PC-9 (cell line): ENCODE results near the gene SERPINF2. TPM values are rescaled to one million over a fixed set of nuclear protein-coding genes. Genes with fewer than 3 reads are reported as not detected.
"Not testable (repeated sequence)": the region's sequence is repeated elsewhere in the genome, so short reads cannot be mapped to it uniquely, and the experiment has no call there.

Experiments used
- BruUV-seq: library from RNA; stranded (reverse); fragments of 400-500 nt; replicated peaks from 2 replicates; lab custom pipeline; 2021; lab: Mats Ljungman, UMichigan
- CTCF ChIA-PET: fragments of 300-600 bp; sonication (Branson Sonifier 250); formaldehyde crosslinking; loops from one replicate; lab custom pipeline; 2022; ENCODE audit warnings: antibody characterized with exemption; lab: Charles Lee
- POLR2A ChIA-PET: fragments of 300-600 bp; sonication (Branson Sonifier 250); formaldehyde crosslinking; loops from one replicate; lab custom pipeline; 2022; ENCODE audit warnings: antibody characterized with exemption; ENCODE audit not compliant: unreplicated experiment; lab: Charles Lee
- DNase-seq, 2 experiments: peaks; one replicate each; pipeline versions ENCODE4 v3.0.0 to v3.0.0-alpha.2; 2015 to 2022; ENCODE audit warnings: mixed read lengths in 1 of 2
- H2AFZ ChIP-seq: fragments of 200-600 bp; sonication (generic); 2 replicates; pipeline ENCODE4 v1.8.1; 2017; ENCODE audit warnings: antibody characterized with exemption
- H3F3A ChIP-seq: fragments of 200-600 bp; sonication (generic); 2 replicates; pipeline ENCODE4 v1.8.1; 2017; ENCODE audit warnings: antibody characterized with exemption, mild to moderate bottlenecking, low read depth; ENCODE audit not compliant: insufficient read depth
- H3K27ac ChIP-seq: fragments of 200-600 bp; sonication (generic); 2 replicates; pipeline ENCODE4 v1.6.1; 2016; ENCODE audit warnings: mixed run types
- H3K27me3 ChIP-seq: fragments of 200-600 bp; sonication (generic); 2 replicates; pipeline ENCODE4 v1.6.1; 2016; ENCODE audit warnings: low read depth, mixed run types; ENCODE audit not compliant: insufficient read depth
- H3K36me3 ChIP-seq: fragments of 200-600 bp; sonication (generic); 2 replicates; pipeline ENCODE4 v1.6.1; 2016; ENCODE audit warnings: low read depth, mixed run types
- H3K4me1 ChIP-seq: fragments of 200-600 bp; sonication (generic); replicated peaks from 2 replicates; pipeline ENCODE4 v1.6.1; 2016; ENCODE audit warnings: mixed run types; ENCODE audit not compliant: insufficient read depth
- H3K4me2 ChIP-seq: fragments of 200-600 bp; sonication (generic); 2 replicates; pipeline ENCODE4 v1.6.1; 2017; ENCODE audit warnings: mixed run types
- H3K4me3 ChIP-seq: fragments of 200-600 bp; sonication (generic); 2 replicates; pipeline ENCODE4 v1.6.1; 2016; ENCODE audit warnings: mixed run types
- H3K79me2 ChIP-seq: fragments of 200-600 bp; sonication (generic); 2 replicates; pipeline ENCODE4 v1.6.1; 2017; ENCODE audit warnings: low read depth, mixed run types
- H3K9me2 ChIP-seq: fragments of 200-600 bp; sonication (generic); 2 replicates; pipeline ENCODE4 v1.8.1; 2017; ENCODE audit warnings: mild to moderate bottlenecking; ENCODE audit not compliant: insufficient read depth
- H3K9me3 ChIP-seq: fragments of 200-600 bp; sonication (generic); 2 replicates; pipeline ENCODE4 v1.8.1; 2016; ENCODE audit warnings: low read depth; ENCODE audit not compliant: insufficient read depth
- H4K20me1 ChIP-seq: fragments of 200-600 bp; sonication (generic); 2 replicates; pipeline ENCODE4 v1.8.1; 2017; ENCODE audit not compliant: insufficient read depth
- EZH2 ChIP-seq: fragments of 200-600 bp; sonication (generic); IDR thresholded peaks from 2 replicates; pipeline ENCODE4 v1.8.0; 2017; ENCODE audit warnings: antibody characterized with exemption, low read depth
- intact Hi-C: fragments of 100-400 bp; cut with micrococcal nuclease; formaldehyde crosslinking; loops from one replicate; pipeline ENCODE4 v1.10.0; 2022; ENCODE audit not compliant: unreplicated experiment
- total RNA-seq: library from RNA; stranded (reverse); gene quantifications from 2 replicates; pipeline ENCODE4 v1.2.3, GENCODE V29; 2021
- TF ChIP-seq, protein P1 (sequence below): fragments of 200-600 bp; sonication (generic); conservative IDR thresholded peaks from 2 replicates; pipeline ENCODE4 v1.6.1; 2017; ENCODE audit warnings: mixed run types, antibody characterized with exemption, mild to moderate bottlenecking, moderate library complexity

Gene SERPINF2
- total RNA-seq, 1 experiment from 2014 or later: 9.5 TPM

DNA sequence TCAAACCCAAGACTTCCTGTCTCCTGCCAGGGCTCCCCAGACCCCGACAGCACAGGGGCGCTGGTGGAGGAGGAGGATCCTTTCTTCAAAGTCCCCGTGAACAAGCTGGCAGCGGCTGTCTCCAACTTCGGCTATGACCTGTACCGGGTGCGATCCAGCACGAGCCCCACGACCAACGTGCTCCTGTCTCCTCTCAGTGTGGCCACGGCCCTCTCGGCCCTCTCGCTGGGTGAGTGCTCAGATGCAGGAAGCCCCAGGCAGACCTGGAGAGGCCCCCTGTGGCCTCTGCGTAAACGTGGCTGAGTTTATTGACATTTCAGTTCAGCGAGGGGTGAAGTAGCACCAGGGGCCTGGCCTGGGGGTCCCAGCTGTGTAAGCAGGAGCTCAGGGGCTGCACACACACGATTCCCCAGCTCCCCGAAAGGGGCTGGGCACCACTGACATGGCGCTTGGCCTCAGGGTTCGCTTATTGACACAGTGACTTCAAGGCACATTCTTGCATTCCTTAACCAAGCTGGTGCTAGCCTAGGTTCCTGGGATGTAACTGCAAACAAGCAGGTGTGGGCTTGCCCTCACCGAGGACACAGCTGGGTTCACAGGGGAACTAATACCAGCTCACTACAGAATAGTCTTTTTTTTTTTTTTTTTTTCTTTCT lies 27.3 kb downstream of the SERPINF2 start:
- Histone ChIP-seq H3K27me3 (no peaks in the 10 kb centered on the region), H3K4me1 (peaks cover 6% of the 10 kb centered on the region; the same call in 1 of the 2 replicates), H3K79me2 (no peaks in the 10 kb centered on the region), H3K9me2 (no peaks in the 10 kb centered on the region), H3K36me3 (no peaks in the 10 kb centered on the region), H3K27ac (no peak overlapping the region), H3K4me3 (no peak overlapping the region), H4K20me1 (no peaks in the 10 kb centered on the region), H3F3A (no peaks in the 10 kb centered on the region), H2AFZ (no peak overlapping the region), H3K9me3 (no peaks in the 10 kb centered on the region), H3K4me2 (peak overlapping the region; percentile 41)
- DNase-seq: peak; percentile 62 to 76
- TF ChIP-seq, protein P1, sequence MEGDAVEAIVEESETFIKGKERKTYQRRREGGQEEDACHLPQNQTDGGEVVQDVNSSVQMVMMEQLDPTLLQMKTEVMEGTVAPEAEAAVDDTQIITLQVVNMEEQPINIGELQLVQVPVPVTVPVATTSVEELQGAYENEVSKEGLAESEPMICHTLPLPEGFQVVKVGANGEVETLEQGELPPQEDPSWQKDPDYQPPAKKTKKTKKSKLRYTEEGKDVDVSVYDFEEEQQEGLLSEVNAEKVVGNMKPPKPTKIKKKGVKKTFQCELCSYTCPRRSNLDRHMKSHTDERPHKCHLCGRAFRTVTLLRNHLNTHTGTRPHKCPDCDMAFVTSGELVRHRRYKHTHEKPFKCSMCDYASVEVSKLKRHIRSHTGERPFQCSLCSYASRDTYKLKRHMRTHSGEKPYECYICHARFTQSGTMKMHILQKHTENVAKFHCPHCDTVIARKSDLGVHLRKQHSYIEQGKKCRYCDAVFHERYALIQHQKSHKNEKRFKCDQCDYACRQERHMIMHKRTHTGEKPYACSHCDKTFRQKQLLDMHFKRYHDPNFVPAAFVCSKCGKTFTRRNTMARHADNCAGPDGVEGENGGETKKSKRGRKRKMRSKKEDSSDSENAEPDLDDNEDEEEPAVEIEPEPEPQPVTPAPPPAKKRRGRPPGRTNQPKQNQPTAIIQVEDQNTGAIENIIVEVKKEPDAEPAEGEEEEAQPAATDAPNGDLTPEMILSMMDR: no peak
- TF ChIP-seq EZH2: no peak
- intact Hi-C loops: no loop called here
- no TSS peak for BruUV-seq
- ChIA-PET POLR2A (interaction anchor here (0.5 to 0.7 kb wide), 4 partner anchors 16 to 127 kb away, joined by 3 to 17 read pairs (median 7); no protein-coding TSS in a partner anchor), CTCF (interaction anchor here (0.5 kb wide), 1 partner anchor 56 kb away, joined by 4 read pairs; no protein-coding TSS in a partner anchor)

DNA sequence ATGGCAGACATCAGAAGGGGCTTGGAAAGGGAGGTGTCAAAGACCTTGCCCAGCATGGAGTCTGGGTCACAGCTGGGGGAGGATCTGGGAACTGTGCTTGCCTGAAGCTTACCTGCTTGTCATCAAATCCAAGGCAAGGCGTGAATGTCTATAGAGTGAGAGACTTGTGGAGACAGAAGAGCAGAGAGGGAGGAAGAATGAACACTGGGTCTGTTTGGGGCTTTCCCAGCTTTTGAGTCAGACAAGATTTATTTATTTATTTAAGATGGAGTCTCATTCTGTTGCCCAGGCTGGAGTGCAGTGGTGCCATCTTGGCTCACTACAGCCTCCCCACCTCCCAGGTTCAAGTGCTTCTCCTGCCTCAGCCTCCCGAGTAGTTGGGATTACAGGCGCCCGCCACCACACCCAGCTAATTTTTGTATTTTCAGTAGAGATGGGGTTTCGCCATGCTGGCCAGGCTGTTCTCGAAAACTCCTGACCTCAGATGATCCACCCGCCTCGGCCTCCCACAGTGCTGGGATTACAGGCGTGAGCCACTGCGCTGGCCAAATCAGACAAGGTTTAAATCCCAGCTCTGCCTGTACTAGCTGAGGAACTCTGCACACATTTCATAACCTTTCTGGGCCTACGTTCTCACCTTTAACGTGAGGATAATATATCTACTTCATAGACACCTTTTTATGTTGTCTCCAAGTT lies 30.5 kb downstream of the SERPINF2 start:
- BruUV-seq, H3K9me2 ChIP-seq, DNase-seq, H3K4me1 ChIP-seq, H2AFZ ChIP-seq, H4K20me1 ChIP-seq, H3F3A ChIP-seq, H3K4me2 ChIP-seq, H3K27ac ChIP-seq, H3K36me3 ChIP-seq, H3K79me2 ChIP-seq, H3K27me3 ChIP-seq, H3K4me3 ChIP-seq, H3K9me3 ChIP-seq, intact Hi-C loops: not testable (repeated sequence)
- CTCF ChIA-PET: interaction anchor here (0.6 kb wide), 3 partner anchors 9 to 71 kb away, joined by 4 to 8 read pairs (median 7); no protein-coding TSS in a partner anchor
- POLR2A ChIA-PET: interaction anchor here (0.6 to 0.7 kb wide), 4 partner anchors 56 to 565 kb away, joined by 3 to 20 read pairs (median 4); no protein-coding TSS in a partner anchor

DNA sequence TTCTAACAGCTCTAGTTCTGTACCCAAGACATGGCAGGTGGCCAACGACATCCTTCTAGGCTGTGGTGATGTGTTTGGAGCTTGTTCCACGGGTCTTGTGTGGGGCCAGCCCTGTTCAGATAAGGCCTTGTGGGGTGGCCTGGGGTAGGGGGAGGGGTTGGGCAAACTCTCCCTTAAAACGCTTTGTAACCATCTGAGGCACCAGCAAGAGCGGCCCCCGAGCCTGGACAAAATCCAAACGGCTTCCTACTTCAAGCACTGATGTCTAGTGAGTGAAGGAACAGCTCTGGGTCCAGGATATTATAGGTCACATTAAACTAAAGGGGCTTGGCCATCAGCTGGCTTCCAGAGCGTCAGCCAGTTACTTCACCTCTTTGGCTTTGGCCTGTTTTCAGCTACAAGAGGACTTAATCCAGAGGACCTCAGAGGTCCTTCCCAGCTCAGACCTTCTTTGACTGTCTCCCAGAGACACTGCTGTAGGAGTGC lies 31.1 kb downstream of the SERPINF2 start:
- peaks cover 6% of the 10 kb centered on the region; the same call in 1 of the 2 replicates for H3K4me1 ChIP-seq
- BruUV-seq: no TSS peak
- H3K9me2 ChIP-seq: no peaks in the 10 kb centered on the region
- H3K27ac ChIP-seq: no peak overlapping the region
- ChIA-PET CTCF (interaction anchor here (0.6 kb wide), 2 partner anchors 9 to 72 kb away, joined by 4 to 8 read pairs; no protein-coding TSS in a partner anchor), POLR2A (interaction anchor here (0.6 kb wide), 2 partner anchors 270 to 425 kb away, joined by 13 to 20 read pairs; no protein-coding TSS in a partner anchor)
- H3K4me2 ChIP-seq: no peak overlapping the region
- no peak overlapping the region for H2AFZ ChIP-seq
- H3K9me3 ChIP-seq: no peaks in the 10 kb centered on the region
- no peaks in the 10 kb centered on the region for H3K79me2 ChIP-seq
- intact Hi-C loops: no loop called here
- no peaks in the 10 kb centered on the region for H3K36me3 ChIP-seq
- DNase-seq: no peak
- no peak for TF ChIP-seq EZH2
- TF ChIP-seq, protein P1: no peak
- H3K27me3 ChIP-seq: no peaks in the 10 kb centered on the region
- no peaks in the 10 kb centered on the region for H4K20me1 ChIP-seq
- no peak overlapping the region for H3K4me3 ChIP-seq
- no peaks in the 10 kb centered on the region for H3F3A ChIP-seq
